ENCODE data around the gene EXPH5. TPM values are rescaled to one million over a fixed set of nuclear protein-coding genes. Genes with fewer than 3 reads are reported as not detected.

The EXPH5 gene
- total RNA-seq, 1 donor from 2014 or later, result 30.8 TPM

GRCh38 chr11:108569896-108570295, 23.7 kb downstream of the EXPH5 start:
- no peak for TF ChIP-seq CTCF (IDR thresholded peaks at IDR 0.05)
- H3K27me3 ChIP-seq, result no peaks in the 10 kb centered on the region
- H3K4me3 ChIP-seq, result no peak overlapping the region
- H3K27ac ChIP-seq, result no peak overlapping the region
- ATAC-seq (no peak), DNase-seq (no peak)
- no peaks in the 10 kb centered on the region for H3K4me1 ChIP-seq
- H3K36me3 ChIP-seq, result no peaks in the 10 kb centered on the region
- intact Hi-C loops (cut with DNase I), result no loop called here
- no peaks in the 10 kb centered on the region for H3K9me3 ChIP-seq

GRCh38 chr11:108568195-108568858, 25.2 kb downstream of the EXPH5 start:
- ATAC-seq (no peak), DNase-seq (no peak)
- no peaks in the 10 kb centered on the region for H3K36me3 ChIP-seq
- no peak overlapping the region for H3K4me3 ChIP-seq
- intact Hi-C loops (cut with DNase I), result no loop called here
- H3K9me3 ChIP-seq, result no peaks in the 10 kb centered on the region
- TF ChIP-seq CTCF (IDR thresholded peaks at IDR 0.05), result no peak
- no peaks in the 10 kb centered on the region for H3K4me1 ChIP-seq
- H3K27me3 ChIP-seq, result no peaks in the 10 kb centered on the region
- H3K27ac ChIP-seq, result no peak overlapping the region

GRCh38 chr11:108565653-108566052, 27.9 kb downstream of the EXPH5 start:
- Histone ChIP-seq H3K27ac (no peak overlapping the region), H3K36me3 (no peaks in the 10 kb centered on the region), H3K4me1 (peaks cover 6% of the 10 kb centered on the region), H3K4me3 (no peak overlapping the region), H3K9me3 (no peaks in the 10 kb centered on the region), H3K27me3 (no peaks in the 10 kb centered on the region)
- ATAC-seq (peak; percentile 40), DNase-seq (no peak)
- TF ChIP-seq CTCF (IDR thresholded peaks at IDR 0.05), result no peak
- intact Hi-C loops (cut with DNase I), result no loop called here

- DNase-seq (no peak), ATAC-seq (peak; percentile 60)
- Histone ChIP-seq H3K4me3 (no peak overlapping the region), H3K27ac (no peak overlapping the region), H3K4me1 (peaks cover 6% of the 10 kb centered on the region), H3K27me3 (no peaks in the 10 kb centered on the region), H3K36me3 (no peaks in the 10 kb centered on the region), H3K9me3 (no peaks in the 10 kb centered on the region)
- intact Hi-C loops (cut with DNase I), result no loop called here
- no peak for TF ChIP-seq CTCF (IDR thresholded peaks at IDR 0.05)
Observed at GRCh38 chr11:108562746-108563581, 30.6 kb downstream of the EXPH5 start.

GRCh38 chr11:108561535-108561991, 32.0 kb downstream of the EXPH5 start:
- intact Hi-C loops (cut with DNase I), result no loop called here
- ATAC-seq (peak; percentile 41), DNase-seq (no peak)
- H3K27me3 ChIP-seq, result no peaks in the 10 kb centered on the region
- TF ChIP-seq CTCF (IDR thresholded peaks at IDR 0.05), result no peak
- no peaks in the 10 kb centered on the region for H3K36me3 ChIP-seq
- peaks cover 6% of the 10 kb centered on the region for H3K4me1 ChIP-seq
- H3K4me3 ChIP-seq, result no peak overlapping the region
- no peak overlapping the region for H3K27ac ChIP-seq
- no peaks in the 10 kb centered on the region for H3K9me3 ChIP-seq

All from upper lobe of right lung (tissue), 1 donor.